Measurements from ENCODE around the gene TRPM2.
"Not testable (repeated sequence)": the region's sequence is repeated elsewhere in the genome, so short reads cannot be mapped to it uniquely, and the experiment has no call there.

TRPM2 gene

DNA sequence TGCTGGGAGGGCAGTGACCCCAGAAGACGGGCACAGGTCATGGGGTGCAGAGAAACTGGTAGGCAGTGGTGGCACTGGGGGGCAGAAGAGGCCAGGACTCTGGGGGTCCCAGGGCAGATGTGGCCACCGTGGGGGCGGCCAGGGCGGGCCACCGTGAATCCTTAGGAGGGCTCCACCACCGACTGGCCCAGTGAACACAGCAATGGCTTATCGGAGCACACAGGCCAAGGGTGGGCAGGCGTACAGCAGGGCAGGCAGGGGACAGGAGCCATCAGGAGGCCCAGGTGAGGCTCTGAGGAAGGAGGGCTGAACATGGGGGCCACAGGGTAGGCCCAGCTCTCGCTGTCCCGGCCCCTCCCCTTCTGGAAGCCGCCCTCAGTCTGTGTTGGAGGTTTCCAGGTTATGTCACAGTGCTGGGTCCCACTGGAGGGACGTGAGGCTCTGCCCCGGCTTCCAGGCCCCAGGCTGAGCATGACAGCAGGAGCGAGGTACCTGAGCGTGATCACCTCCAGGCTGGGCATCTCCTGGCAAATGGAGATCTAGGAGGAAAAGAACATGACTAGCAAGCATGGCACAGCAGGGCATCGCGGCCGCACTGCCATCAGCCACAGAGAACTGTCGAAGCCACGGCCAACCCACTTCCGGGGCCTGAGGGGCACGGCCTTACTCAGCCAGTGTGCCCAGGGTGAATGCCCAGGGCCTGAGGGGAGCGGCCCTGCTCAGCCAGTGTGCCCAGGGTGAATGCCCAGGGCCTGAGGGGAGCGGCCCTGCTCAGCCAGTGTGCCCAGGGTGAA lies 18.0 kb upstream of the TRPM2 start:
- no peak for DNase-seq

DNA sequence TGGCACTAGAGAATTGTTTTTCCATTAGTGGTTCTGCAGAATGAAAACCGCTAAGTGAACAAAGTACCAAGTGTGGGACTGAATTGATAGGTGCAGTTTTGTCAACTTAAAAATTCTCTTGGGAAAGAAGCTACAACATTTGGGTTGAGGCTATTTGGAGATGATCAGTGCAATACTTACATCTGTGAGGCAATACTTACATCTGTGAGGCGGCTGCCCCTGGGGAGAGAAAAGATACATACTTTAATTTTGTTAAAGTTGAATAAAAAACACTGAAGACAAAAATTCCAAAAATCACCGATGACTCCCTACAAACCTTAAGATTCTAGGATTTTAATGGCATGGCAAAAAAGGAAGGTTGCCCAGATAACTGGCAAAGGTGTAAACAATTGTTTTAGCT lies 16.0 kb upstream of the TRPM2 start:
- no peak for DNase-seq

DNA sequence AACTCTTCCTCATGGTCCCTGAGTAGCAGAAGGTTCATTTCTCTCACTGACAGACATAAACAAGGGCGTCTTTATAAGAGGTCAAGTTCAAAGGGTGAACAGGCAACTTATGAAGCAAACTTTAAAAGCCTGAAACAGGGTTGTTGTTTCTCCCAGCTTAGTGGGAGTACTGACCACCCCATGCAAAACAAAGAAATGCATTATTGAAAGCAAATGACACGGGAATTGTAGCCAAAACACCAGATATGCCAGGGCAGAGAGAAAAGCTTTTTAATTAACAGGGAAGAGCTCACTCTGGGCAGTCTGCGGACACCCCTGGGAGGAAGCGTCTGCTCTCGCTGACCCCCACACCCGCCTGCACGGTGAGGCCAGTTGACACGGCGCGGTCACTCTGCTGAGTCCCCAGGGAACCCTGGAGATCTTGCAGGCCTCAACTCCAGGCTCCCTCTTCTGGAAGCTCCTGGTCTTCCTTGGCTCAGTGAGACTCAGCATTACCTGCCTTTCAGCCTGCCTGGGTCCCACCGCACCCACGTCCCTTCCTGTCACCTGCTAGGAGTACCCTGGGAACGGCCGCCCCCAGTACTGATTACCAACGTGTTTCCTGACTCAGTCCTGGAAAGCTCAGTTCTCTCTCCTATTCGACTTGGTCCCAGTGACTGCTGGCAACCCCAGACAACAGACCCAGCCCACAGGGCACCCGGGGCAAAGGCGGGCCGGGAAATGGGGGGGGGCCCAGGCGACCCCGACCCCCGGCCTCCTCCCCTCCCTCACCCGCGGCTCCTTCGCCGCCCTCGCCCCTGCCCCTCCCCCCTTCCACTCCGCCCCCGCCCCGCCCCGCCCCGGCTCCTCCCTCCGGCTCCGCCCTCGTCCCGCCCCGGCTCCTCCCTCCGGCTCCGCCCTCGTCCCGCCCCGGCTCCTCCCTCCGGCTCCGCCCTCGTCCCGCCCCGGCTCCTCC lies 15.2 kb upstream of the TRPM2 start:
- no peak for DNase-seq

GRCh38 chr21:44338971-44339910 lies 14.2 kb upstream of the TRPM2 start, which contains the start of gene CFAP410:
Gene CFAP410, minus strand, starts transcription at chr21:44339390. Its CDS starts 196 bp downstream, at chr21:44339194.
- peak; percentile 98 for DNase-seq

GRCh38 chr21:44341726-44342458 lies 11.5 kb upstream of the TRPM2 start:
- not testable (repeated sequence) for DNase-seq

GRCh38 chr21:44342981-44343380 lies 10.4 kb upstream of the TRPM2 start:
- not testable (repeated sequence) for DNase-seq

DNA sequence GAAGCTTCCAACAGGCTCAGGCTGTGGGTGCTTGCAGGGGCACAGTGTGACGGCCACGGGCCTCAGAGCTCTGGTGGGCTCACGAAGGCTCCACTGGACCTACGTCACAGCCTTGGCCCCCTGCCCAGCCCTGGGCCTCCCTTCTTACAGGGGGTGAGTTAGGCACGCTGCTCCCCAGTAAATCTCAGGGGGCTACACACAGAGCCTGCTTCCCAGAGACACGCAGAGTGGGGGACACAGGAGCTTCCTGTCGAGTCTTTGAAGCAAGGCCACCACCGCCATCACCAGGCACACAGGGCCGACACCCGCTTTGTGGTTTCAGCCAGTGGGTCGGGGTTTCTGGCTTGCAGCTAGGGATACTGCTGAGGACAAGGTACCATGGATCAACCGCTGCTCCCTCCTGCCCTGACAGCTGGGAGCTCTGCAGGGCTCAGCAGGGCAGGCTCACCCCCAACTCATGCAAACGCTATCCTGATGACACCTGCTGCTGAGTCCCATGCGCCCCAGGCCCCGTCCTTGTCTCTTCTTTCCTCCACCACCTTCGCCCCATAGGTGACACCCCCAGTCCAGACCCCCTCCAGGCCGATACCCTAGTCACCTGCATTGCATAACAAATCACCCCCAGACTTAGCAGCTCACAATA lies 8.8 kb upstream of the TRPM2 start:
- no peak for DNase-seq

GRCh38 chr21:44345495-44345894 lies 7.9 kb upstream of the TRPM2 start:
- no peak for DNase-seq

DNA sequence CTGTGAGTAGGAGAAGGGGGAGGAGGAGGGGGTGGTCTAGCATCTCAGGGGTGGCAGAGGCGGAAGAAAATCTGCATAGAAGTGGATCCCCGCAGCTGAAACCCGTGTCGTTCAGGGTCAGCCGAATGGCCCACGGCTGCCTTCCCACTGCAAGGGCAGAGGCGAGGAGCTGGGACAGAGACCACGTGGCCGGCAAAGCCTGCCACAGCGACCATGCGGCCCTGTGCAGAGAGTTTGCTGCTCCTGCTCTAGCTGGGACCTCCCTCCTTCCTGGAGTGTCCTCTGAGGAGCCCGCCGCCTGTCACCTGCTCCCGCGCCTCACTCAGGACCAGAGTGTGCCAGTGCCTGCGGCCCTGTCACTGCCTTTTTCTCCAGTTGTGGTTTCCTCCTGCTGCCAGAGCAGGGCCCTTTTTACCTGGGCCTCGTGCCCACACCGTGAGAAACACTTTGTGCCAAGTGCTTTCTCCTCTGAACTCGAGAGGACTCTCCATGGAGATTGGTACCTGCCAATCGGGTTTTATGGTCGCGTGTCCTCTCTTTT lies 5.4 kb upstream of the TRPM2 start:
- DNase-seq, result no peak

- DNase-seq, result no peak
These were observed 4.6 kb upstream of the TRPM2 start for GRCh38 chr21:44348861-44349260.

DNA sequence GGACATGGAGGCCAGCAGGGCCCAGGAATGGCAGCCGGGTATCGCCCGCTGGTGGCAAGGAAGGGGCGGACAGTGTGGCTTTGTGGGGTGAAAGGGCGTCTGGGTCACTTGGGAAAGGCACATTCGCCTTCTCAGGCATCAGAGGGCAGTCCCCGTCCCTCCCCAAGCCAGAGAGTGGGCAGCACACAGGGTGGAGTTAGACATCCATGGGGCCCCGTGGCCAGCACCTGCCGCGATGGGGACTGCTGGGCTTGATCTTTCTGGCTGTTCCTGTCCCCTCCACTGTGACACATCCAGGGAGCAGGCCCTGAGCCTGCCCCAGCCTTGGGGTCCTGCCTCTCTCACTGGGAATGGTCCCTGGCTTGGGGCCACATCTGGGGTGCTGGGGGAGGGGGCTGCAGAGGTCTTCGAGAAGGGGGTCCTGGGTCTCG lies 4.0 kb upstream of the TRPM2 start:
- no peak for DNase-seq

GRCh38 chr21:44349847-44350772 lies 3.3 kb upstream of the TRPM2 start:
- no peak for DNase-seq

GRCh38 chr21:44350773-44351481 lies 2.5 kb upstream of the TRPM2 start:
- no peak for DNase-seq

DNA sequence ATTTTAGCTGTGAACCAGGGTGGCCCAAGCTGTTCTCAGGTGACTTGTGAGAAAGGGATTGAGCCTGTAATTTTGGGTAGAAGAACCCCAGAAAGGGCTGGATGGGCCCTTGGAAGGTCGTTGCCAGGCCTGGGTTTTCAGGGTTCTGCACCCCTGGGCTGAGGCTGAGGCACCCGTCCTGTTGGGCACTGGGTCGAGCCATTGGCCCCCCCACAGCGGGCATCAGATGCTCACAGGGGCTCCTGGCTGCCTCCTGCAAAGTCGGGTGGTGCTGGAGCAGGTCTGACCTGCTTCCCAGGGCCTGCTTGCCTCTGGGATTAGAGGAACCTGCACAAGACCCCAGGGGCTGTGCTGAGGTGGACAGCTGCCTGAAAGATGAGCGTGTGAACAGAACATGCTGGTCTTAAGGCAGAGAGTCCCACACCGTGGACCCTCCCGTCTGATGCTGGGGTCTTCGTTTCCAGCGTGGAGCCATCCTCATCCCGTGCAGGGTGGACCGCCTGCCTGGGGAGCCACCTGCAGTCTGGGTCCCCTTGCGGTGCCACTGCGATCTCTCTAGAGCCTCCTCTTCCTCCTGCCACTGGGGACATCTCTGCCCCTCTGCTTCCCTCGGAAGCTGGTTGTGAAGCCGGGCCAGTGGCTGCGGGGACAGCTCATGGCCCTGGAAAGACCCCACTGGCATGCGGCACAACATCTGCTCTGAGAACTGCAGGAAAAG lies 1.7 kb upstream of the TRPM2 start:
- DNase-seq, result no peak

DNA sequence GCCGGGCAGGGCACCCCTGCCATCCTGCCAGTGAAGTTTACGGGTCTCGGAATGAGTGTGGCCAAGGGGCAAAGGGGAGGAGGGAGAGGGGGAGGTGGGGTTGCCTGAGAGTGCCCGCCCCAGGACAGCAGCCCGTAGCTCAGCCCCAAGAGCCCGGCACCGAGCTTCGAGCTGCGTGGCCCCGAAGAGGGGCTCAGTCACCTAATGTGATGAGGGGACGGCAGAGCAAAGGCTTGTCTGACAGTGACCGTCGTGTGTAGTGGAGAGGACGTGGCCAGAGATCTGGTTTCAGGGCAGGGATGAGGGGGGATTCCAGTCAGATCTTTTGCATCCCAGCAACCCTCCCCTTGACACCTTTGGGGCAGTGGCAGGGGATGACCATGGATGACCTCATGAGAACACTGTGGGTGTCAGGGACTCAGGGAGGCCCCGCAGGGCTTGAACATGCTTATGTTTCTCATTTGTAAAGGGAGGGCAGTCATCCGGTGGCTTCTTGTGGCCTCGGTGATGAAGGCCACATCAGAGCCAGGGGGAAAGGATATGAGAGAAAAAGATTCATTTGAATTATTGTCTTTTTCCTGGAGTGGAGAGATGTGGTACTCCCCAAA lies 1.1 kb upstream of the TRPM2 start:
- no peak for DNase-seq

DNA sequence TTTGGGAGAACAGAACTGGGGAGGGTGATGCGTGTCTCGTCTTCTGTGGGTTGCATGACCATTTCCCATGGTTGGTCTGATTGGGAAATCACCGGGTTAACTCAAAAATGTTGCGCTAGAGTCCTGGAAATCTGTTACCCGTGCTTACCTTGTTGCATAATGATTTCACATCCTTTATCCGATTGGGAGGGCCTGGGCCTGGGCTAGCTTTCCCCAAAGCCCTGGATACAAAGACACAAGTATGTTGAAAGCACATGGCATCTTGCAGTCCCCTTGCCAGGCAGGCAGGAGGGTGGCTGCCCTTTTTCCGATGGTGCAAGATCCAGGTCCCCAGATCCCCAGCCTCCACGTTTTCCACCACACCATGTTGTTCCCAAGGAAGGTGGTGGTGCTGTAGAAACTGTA lies 582 bp downstream of the TRPM2 start:
- DNase-seq, result no peak

- no peak for DNase-seq
These were observed 1.7 kb downstream of the TRPM2 start for GRCh38 chr21:44354775-44355771.

Measured in activated effector memory CD4-positive, alpha-beta T cell treated with anti-CD3 and anti-CD28 coated beads, Interleukin-2, amount 50 U/mL, for 16 hours (primary cell).